Measurements from ENCODE around the gene UNC13B. TPM values are rescaled to one million over a fixed set of nuclear protein-coding genes. Genes with fewer than 3 reads are reported as not detected.

The UNC13B gene
- total RNA-seq, 1 experiment from 2014 or later = 48.2 TPM

DNA sequence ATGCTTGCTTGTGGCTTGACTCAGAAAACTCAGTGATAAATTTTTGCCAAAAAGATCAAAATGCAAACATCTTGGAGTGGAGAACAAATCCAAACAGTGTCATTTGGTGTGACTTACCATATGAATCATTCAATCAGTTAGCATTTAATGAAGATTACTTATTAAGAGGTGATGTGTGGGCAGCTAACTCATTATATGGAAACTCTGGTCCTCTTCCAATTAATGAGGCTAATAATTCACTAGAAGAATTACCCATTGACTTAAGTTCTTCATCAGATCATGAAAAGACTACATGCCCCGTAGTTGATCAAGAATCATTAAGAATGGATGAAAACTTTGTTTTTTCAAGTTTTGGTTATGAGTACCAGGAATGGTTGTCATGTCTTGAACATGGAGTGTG lies 141.8 kb downstream of the UNC13B start:
- H2BK12ac ChIP-seq (ENCODE audit: insufficient read length, low read depth, low read length) = no peak overlapping the region
- no CpG with 5 or more reads among the region's 1 CpG for WGBS (ENCODE audit: extremely low coverage, insufficient read length, low lambda C conversion rate)

More for the DNA sequence above, 141.8 kb downstream of the UNC13B start:
- H2BK120ac ChIP-seq (ENCODE audit: low read depth, low read length, poor library complexity, severe bottlenecking) = no peak overlapping the region
- H3K4me1 ChIP-seq (ENCODE audit: insufficient read depth, low read length) = no peaks in the 10 kb centered on the region
- H4K5ac ChIP-seq (ENCODE audit: insufficient read length, low read depth, low read length) = no peak overlapping the region
- no peak overlapping the region for H4K91ac ChIP-seq (ENCODE audit: insufficient read length, low read depth, low read length)
- no peak overlapping the region for H2BK20ac ChIP-seq (ENCODE audit: low read depth, low read length, poor library complexity, severe bottlenecking)
- H3K4me3 Mint-ChIP-seq = no peak overlapping the region
- H3K18ac ChIP-seq (ENCODE audit: insufficient read length, low read depth, low read length) = no peak overlapping the region
- no peak overlapping the region for H3K9ac ChIP-seq (ENCODE audit: extremely low read depth, insufficient read length, low read length)
- no peak overlapping the region for H3K23ac ChIP-seq (ENCODE audit: insufficient read length, low read depth, low read length)
- no peaks in the 10 kb centered on the region for H3K79me2 ChIP-seq (ENCODE audit: insufficient read depth, low read length)
- H2BK15ac ChIP-seq (ENCODE audit: low read depth, low read length) = no peak overlapping the region
- DNase-seq = no peak
- no peaks in the 10 kb centered on the region; a peak in 1 of 7 replicates for H3K36me3 Mint-ChIP-seq (ENCODE audit: insufficient read depth in 1 of 3, low read depth in 3 of 3)
- no peaks in the 10 kb centered on the region for H3K9me3 ChIP-seq (ENCODE audit: control insufficient read depth, low read depth, low read length)
- no peak overlapping the region for H3K4me2 ChIP-seq (ENCODE audit: insufficient read depth, insufficient read length, low read length)
- H3K4ac ChIP-seq (ENCODE audit: low read depth, low read length) = no peak overlapping the region
- no peaks in the 10 kb centered on the region for H3K9me3 Mint-ChIP-seq
- no peaks in the 10 kb centered on the region for H3K79me1 ChIP-seq (ENCODE audit: insufficient read depth, low read depth, low read length, poor library complexity, severe bottlenecking)
- no peak overlapping the region for H2AK5ac ChIP-seq (ENCODE audit: insufficient read length, low read length)
- no peak overlapping the region for H3K27ac ChIP-seq (ENCODE audit: insufficient read length, low read depth, low read length)
- no peak overlapping the region for H3K56ac ChIP-seq (ENCODE audit: insufficient read length, low read depth, low read length)
- no peak overlapping the region for H3K14ac ChIP-seq (ENCODE audit: insufficient read depth, low read length)
- no peaks in the 10 kb centered on the region for H3K27me3 ChIP-seq (ENCODE audit: insufficient read depth, low read length)
- H2AFZ ChIP-seq (ENCODE audit: low read length) = no peak overlapping the region
- no peak overlapping the region for H3K27ac Mint-ChIP-seq
- TF ChIP-seq, protein P1, sequence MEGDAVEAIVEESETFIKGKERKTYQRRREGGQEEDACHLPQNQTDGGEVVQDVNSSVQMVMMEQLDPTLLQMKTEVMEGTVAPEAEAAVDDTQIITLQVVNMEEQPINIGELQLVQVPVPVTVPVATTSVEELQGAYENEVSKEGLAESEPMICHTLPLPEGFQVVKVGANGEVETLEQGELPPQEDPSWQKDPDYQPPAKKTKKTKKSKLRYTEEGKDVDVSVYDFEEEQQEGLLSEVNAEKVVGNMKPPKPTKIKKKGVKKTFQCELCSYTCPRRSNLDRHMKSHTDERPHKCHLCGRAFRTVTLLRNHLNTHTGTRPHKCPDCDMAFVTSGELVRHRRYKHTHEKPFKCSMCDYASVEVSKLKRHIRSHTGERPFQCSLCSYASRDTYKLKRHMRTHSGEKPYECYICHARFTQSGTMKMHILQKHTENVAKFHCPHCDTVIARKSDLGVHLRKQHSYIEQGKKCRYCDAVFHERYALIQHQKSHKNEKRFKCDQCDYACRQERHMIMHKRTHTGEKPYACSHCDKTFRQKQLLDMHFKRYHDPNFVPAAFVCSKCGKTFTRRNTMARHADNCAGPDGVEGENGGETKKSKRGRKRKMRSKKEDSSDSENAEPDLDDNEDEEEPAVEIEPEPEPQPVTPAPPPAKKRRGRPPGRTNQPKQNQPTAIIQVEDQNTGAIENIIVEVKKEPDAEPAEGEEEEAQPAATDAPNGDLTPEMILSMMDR (conservative IDR thresholded peaks at IDR 0.05) = no peak
- H4K20me1 ChIP-seq (ENCODE audit: control insufficient read depth, insufficient read depth, insufficient read length) = no peaks in the 10 kb centered on the region
- H3T11ph ChIP-seq (ENCODE audit: low read length) = no peak overlapping the region
- H3K23me2 ChIP-seq (ENCODE audit: insufficient read length, low read depth, low read length, poor library complexity, severe bottlenecking) = no peaks in the 10 kb centered on the region
- peaks cover 8 to 12% of the 10 kb centered on the region in 2 experiments for H3K4me1 Mint-ChIP-seq
- H3K27me3 Mint-ChIP-seq (ENCODE audit: low read depth) = no peaks in the 10 kb centered on the region
- no peak overlapping the region for H4K8ac ChIP-seq (replicated peaks; ENCODE audit: insufficient read length, low read depth, low read length)
- no peak overlapping the region for H2BK5ac ChIP-seq (ENCODE audit: insufficient read length, low read length)
